ENCODE results near the gene ADRB2. TPM values are rescaled to one million over a fixed set of nuclear protein-coding genes. Genes with fewer than 3 reads are reported as not detected.

ADRB2 gene
- polyA plus RNA-seq, 1 experiment, result 0.63 TPM

GRCh38 chr5:148846930-148847329 lies 20.5 kb downstream of the ADRB2 start:
- Histone ChIP-seq H3K4me3 (ENCODE audit: low read depth, low read length) (no peak overlapping the region), H3K27me3 (ENCODE audit: control insufficient read depth, insufficient read depth, low read length) (no peaks in the 10 kb centered on the region)
- no peak for DNase-seq (ENCODE audit: low read depth, low spot score)

GRCh38 chr5:148847456-148847855 lies 21.0 kb downstream of the ADRB2 start:
- CTCF ChIA-PET, result interaction anchor here (1.8 to 1.9 kb wide), 2 partner anchors 106 to 117 kb away, joined by 7 to 9 read pairs; no protein-coding TSS in a partner anchor
- Histone ChIP-seq H3K4me3 (ENCODE audit: low read depth, low read length) (no peak overlapping the region), H3K27me3 (ENCODE audit: control insufficient read depth, insufficient read depth, low read length) (no peaks in the 10 kb centered on the region), H3K27ac (ENCODE audit: low read depth, low read length) (no peak overlapping the region), H3K9me3 (ENCODE audit: control insufficient read depth, insufficient read depth, low read length) (no peaks in the 10 kb centered on the region)
- POLR2A ChIA-PET, result no interaction called here
- no peak for TF ChIP-seq CTCF (IDR thresholded peaks at IDR 0.05; ENCODE audit: low read depth, low read length)
- DNase-seq (ENCODE audit: low read depth, low spot score), result no peak

More at GRCh38 chr5:148846930-148847329, 20.5 kb downstream of the ADRB2 start:
- CTCF ChIA-PET, result interaction anchor here (1.2 to 1.9 kb wide), 3 partner anchors 19 to 116 kb away, joined by 3 to 9 read pairs (median 7); no protein-coding TSS in a partner anchor
- TF ChIP-seq CTCF (IDR thresholded peaks at IDR 0.05; ENCODE audit: low read depth, low read length), result no peak
- H3K27ac ChIP-seq (ENCODE audit: low read depth, low read length), result no peak overlapping the region
- POLR2A ChIA-PET, result no interaction called here
- H3K9me3 ChIP-seq (ENCODE audit: control insufficient read depth, insufficient read depth, low read length), result no peaks in the 10 kb centered on the region

- DNase-seq (ENCODE audit: low read depth, low spot score), result no peak
- POLR2A ChIA-PET, result no interaction called here
- Histone ChIP-seq H3K4me3 (ENCODE audit: low read depth, low read length) (no peak overlapping the region), H3K27ac (ENCODE audit: low read depth, low read length) (no peak overlapping the region), H3K27me3 (ENCODE audit: control insufficient read depth, insufficient read depth, low read length) (no peaks in the 10 kb centered on the region), H3K9me3 (ENCODE audit: control insufficient read depth, insufficient read depth, low read length) (no peaks in the 10 kb centered on the region)
- TF ChIP-seq CTCF (IDR thresholded peaks at IDR 0.05; ENCODE audit: low read depth, low read length), result no peak
- CTCF ChIA-PET, result no interaction called here
Measured at GRCh38 chr5:148848393-148849031, 22.1 kb downstream of the ADRB2 start.

- Histone ChIP-seq H3K27me3 (ENCODE audit: control insufficient read depth, insufficient read depth, low read length) (no peaks in the 10 kb centered on the region), H3K9me3 (ENCODE audit: control insufficient read depth, insufficient read depth, low read length) (no peaks in the 10 kb centered on the region), H3K4me3 (ENCODE audit: low read depth, low read length) (no peak overlapping the region), H3K27ac (ENCODE audit: low read depth, low read length) (no peak overlapping the region)
- DNase-seq (ENCODE audit: low read depth, low spot score), result no peak
- CTCF ChIA-PET, result interaction anchor here (0.6 to 2.2 kb wide), 2 partner anchors 29 to 109 kb away, joined by 3 to 6 read pairs; no protein-coding TSS in a partner anchor
- POLR2A ChIA-PET, result no interaction called here
- no peak for TF ChIP-seq CTCF (IDR thresholded peaks at IDR 0.05; ENCODE audit: low read depth, low read length)
Measured at GRCh38 chr5:148849461-148849860, 23.1 kb downstream of the ADRB2 start.

GRCh38 chr5:148850836-148851235 lies 24.4 kb downstream of the ADRB2 start:
- no peak for DNase-seq (ENCODE audit: low read depth, low spot score)
- Histone ChIP-seq H3K27me3 (ENCODE audit: control insufficient read depth, insufficient read depth, low read length) (no peaks in the 10 kb centered on the region), H3K27ac (ENCODE audit: low read depth, low read length) (no peak overlapping the region), H3K4me3 (ENCODE audit: low read depth, low read length) (no peak overlapping the region), H3K9me3 (ENCODE audit: control insufficient read depth, insufficient read depth, low read length) (no peaks in the 10 kb centered on the region)
- ChIA-PET CTCF (interaction anchor here (1.6 to 2.2 kb wide), 3 partner anchors 107 to 264 kb away, joined by 5 to 7 read pairs (median 6); no protein-coding TSS in a partner anchor), POLR2A (no interaction called here)
- TF ChIP-seq CTCF (IDR thresholded peaks at IDR 0.05; ENCODE audit: low read depth, low read length), result no peak

All from AG04450 (cell line).